Measurements from ENCODE around the gene CDK6. TPM values are rescaled to one million over a fixed set of nuclear protein-coding genes. Genes with fewer than 3 reads are reported as not detected.

Gene CDK6
- total and polyA plus RNA-seq, 4 donors, result 3.3 to 35.0 (median 12.0) TPM

DNA sequence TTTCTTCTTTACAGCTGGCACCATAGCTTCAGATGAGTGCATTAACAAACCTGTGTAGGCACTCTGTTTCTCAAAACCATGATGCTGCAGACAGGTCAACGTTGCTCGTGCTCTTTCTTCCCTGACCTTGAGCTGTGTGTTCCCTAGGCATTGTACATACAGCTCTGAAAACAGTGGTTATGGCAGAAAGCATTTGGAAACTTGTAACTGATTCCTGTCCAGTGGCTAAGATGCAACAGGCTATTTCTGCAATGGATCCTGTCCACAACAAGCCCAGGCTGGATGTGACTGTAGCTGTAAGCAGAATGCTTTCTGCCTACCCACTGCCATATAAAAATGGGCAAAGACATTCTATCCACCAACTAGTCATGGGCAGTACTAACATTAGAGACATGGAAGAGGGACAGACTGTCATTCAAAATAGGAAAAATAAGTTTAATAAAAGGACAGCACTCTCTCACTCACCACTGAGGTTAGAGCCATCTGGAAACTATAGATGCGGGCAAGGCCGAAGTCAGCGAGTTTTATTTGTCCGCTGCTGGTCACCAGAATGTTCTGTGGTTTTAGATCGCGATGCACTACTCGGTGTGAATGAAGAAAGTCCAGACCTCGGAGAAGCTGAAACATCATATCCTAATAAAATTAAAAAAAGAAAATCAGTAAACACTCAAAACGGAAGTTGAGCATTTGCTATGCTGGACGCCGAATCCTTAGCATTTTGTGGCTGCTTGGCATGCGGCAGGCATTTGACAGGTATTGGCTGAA lies 111.0 kb downstream of the CDK6 start:
- Histone ChIP-seq H3K9me3 (ENCODE audit: control insufficient read depth in 4 of 4, low read length in 3 of 4) (no peaks in the 10 kb centered on the region), H3K27me3 (ENCODE audit: control insufficient read depth in 4 of 4, insufficient read depth in 4 of 4, low read length in 3 of 4) (no peaks in the 10 kb centered on the region), H3K4me3 (ENCODE audit: low read depth in 1 of 3, low read length in 3 of 3) (no peak overlapping the region), H3K4me1 (ENCODE audit: control insufficient read depth in 4 of 4, insufficient read depth in 4 of 4, low read length in 3 of 4) (peaks cover 0 to 3% (median 0%) of the 10 kb centered on the region in 4 donors), H3K27ac (ENCODE audit: low read depth in 1 of 2, low read length in 2 of 2) (no peak overlapping the region), H3K36me3 (ENCODE audit: control insufficient read depth in 4 of 4, insufficient read depth in 3 of 4, low read depth in 1 of 4, low read length in 3 of 4) (peaks cover 0 to 12% (median 4%) of the 10 kb centered on the region in 4 donors), H3K9ac (ENCODE audit: low read depth in 1 of 2, low read length in 2 of 2) (no peak overlapping the region)
- no peak for DNase-seq (ENCODE audit: low spot score)
- TF ChIP-seq, protein P1, sequence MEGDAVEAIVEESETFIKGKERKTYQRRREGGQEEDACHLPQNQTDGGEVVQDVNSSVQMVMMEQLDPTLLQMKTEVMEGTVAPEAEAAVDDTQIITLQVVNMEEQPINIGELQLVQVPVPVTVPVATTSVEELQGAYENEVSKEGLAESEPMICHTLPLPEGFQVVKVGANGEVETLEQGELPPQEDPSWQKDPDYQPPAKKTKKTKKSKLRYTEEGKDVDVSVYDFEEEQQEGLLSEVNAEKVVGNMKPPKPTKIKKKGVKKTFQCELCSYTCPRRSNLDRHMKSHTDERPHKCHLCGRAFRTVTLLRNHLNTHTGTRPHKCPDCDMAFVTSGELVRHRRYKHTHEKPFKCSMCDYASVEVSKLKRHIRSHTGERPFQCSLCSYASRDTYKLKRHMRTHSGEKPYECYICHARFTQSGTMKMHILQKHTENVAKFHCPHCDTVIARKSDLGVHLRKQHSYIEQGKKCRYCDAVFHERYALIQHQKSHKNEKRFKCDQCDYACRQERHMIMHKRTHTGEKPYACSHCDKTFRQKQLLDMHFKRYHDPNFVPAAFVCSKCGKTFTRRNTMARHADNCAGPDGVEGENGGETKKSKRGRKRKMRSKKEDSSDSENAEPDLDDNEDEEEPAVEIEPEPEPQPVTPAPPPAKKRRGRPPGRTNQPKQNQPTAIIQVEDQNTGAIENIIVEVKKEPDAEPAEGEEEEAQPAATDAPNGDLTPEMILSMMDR (IDR thresholded peaks at IDR 0.05; ENCODE audit: low read depth, low read length, missing input control), result no peak
- TF ChIP-seq GABPA (IDR thresholded peaks at IDR 0.05 in 1 of 2, conservative IDR thresholded peaks at IDR 0.05 in 1 of 2), result no peak
- 89% methylated on average over 14 of the region's 14 CpGs for WGBS

DNA sequence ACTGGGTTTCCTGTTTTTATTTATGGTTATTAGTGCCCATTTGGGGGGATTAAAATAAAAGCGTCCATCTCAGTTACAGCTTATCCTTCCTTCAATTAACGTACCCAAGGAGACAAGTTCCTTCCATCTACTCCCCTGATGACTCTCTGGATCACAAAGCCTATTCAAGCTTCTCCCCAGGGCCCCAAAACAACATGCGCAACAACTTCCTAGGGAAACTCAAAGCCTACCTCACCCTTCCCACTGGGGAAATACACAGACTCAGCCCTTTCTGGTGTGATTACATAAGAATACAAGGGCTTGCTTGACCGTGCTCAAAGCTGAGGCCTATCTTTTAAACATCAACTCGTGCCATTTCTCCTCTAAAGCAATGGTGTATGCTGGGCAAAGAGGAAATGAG lies 112.4 kb downstream of the CDK6 start:
- H3K9ac ChIP-seq (ENCODE audit: low read depth in 1 of 2, low read length in 2 of 2), result no peak overlapping the region
- H3K27ac ChIP-seq (ENCODE audit: low read depth in 1 of 2, low read length in 2 of 2), result peak overlapping the region in 1 of 2 donors; percentile 13
- H3K9me3 ChIP-seq (ENCODE audit: control insufficient read depth in 4 of 4, low read length in 3 of 4), result no peaks in the 10 kb centered on the region
- DNase-seq (ENCODE audit: low spot score), result no peak
- peaks cover 0 to 12% (median 4%) of the 10 kb centered on the region in 4 donors for H3K36me3 ChIP-seq (ENCODE audit: control insufficient read depth in 4 of 4, insufficient read depth in 3 of 4, low read depth in 1 of 4, low read length in 3 of 4)
- no peaks in the 10 kb centered on the region for H3K27me3 ChIP-seq (ENCODE audit: control insufficient read depth in 4 of 4, insufficient read depth in 4 of 4, low read length in 3 of 4)
- H3K4me1 ChIP-seq (ENCODE audit: control insufficient read depth in 4 of 4, insufficient read depth in 4 of 4, low read length in 3 of 4), result peaks cover 0 to 5% (median 0%) of the 10 kb centered on the region in 4 donors
- TF ChIP-seq, protein P2, sequence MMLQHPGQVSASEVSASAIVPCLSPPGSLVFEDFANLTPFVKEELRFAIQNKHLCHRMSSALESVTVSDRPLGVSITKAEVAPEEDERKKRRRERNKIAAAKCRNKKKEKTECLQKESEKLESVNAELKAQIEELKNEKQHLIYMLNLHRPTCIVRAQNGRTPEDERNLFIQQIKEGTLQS (IDR thresholded peaks at IDR 0.05), result no peak
- TF ChIP-seq SP1 (IDR thresholded peaks at IDR 0.05) (no peak), GABPA (IDR thresholded peaks at IDR 0.05 in 1 of 2, conservative IDR thresholded peaks at IDR 0.05 in 1 of 2) (no peak), HNF4G (IDR thresholded peaks at IDR 0.05) (no peak), HNF4A (conservative IDR thresholded peaks at IDR 0.05) (no peak), TAF1 (conservative IDR thresholded peaks at IDR 0.05) (no peak), YY1 (IDR thresholded peaks at IDR 0.05) (no peak), FOXA2 (IDR thresholded peaks at IDR 0.05) (no peak), RAD21 (IDR thresholded peaks at IDR 0.05) (no peak), FOXA1 (IDR thresholded peaks at IDR 0.05) (no peak)
- TF ChIP-seq, protein P3, sequence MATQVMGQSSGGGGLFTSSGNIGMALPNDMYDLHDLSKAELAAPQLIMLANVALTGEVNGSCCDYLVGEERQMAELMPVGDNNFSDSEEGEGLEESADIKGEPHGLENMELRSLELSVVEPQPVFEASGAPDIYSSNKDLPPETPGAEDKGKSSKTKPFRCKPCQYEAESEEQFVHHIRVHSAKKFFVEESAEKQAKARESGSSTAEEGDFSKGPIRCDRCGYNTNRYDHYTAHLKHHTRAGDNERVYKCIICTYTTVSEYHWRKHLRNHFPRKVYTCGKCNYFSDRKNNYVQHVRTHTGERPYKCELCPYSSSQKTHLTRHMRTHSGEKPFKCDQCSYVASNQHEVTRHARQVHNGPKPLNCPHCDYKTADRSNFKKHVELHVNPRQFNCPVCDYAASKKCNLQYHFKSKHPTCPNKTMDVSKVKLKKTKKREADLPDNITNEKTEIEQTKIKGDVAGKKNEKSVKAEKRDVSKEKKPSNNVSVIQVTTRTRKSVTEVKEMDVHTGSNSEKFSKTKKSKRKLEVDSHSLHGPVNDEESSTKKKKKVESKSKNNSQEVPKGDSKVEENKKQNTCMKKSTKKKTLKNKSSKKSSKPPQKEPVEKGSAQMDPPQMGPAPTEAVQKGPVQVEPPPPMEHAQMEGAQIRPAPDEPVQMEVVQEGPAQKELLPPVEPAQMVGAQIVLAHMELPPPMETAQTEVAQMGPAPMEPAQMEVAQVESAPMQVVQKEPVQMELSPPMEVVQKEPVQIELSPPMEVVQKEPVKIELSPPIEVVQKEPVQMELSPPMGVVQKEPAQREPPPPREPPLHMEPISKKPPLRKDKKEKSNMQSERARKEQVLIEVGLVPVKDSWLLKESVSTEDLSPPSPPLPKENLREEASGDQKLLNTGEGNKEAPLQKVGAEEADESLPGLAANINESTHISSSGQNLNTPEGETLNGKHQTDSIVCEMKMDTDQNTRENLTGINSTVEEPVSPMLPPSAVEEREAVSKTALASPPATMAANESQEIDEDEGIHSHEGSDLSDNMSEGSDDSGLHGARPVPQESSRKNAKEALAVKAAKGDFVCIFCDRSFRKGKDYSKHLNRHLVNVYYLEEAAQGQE (IDR thresholded peaks at IDR 0.05), result no peak
- TF ChIP-seq, protein P4, sequence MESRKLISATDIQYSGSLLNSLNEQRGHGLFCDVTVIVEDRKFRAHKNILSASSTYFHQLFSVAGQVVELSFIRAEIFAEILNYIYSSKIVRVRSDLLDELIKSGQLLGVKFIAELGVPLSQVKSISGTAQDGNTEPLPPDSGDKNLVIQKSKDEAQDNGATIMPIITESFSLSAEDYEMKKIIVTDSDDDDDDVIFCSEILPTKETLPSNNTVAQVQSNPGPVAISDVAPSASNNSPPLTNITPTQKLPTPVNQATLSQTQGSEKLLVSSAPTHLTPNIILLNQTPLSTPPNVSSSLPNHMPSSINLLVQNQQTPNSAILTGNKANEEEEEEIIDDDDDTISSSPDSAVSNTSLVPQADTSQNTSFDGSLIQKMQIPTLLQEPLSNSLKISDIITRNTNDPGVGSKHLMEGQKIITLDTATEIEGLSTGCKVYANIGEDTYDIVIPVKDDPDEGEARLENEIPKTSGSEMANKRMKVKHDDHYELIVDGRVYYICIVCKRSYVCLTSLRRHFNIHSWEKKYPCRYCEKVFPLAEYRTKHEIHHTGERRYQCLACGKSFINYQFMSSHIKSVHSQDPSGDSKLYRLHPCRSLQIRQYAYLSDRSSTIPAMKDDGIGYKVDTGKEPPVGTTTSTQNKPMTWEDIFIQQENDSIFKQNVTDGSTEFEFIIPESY (IDR thresholded peaks at IDR 0.05), result no peak
- TF ChIP-seq, protein P1 (IDR thresholded peaks at IDR 0.05; ENCODE audit: low read depth, low read length, missing input control), result no peak
- H3K4me3 ChIP-seq (ENCODE audit: low read depth in 1 of 3, low read length in 3 of 3), result no peak overlapping the region
- WGBS, result 82% methylated on average over 5 of the region's 5 CpGs

All from liver (tissue), 9 donors.